HepG2 (cell line): ENCODE data around the gene GORASP2. TPM values are rescaled to one million over a fixed set of nuclear protein-coding genes. Genes with fewer than 3 reads are reported as not detected.

Experiments
- ATAC-seq: fragments of 200-7000 bp; cut with Tn5 transposase; 3 replicates; pipeline ENCODE4 v1.9.1; 2020; ENCODE audit warnings: mild to moderate bottlenecking, moderate library complexity
- BruUV-seq: library from RNA; stranded (reverse); fragments of 400-500 nt; replicated peaks from 2 replicates; lab custom pipeline; 2021; lab: Mats Ljungman, UMichigan
- CTCF ChIA-PET: fragments of 300-600 bp; formaldehyde crosslinking; extraction: SDS; loops from one replicate; lab custom pipeline; 2021; ENCODE audit warnings: low total read pairs, inconsistent platforms, low intra/inter-chr PET ratio; lab: Yijun Ruan, JAX
- POLR2A ChIA-PET: fragments of 350-600 bp; sonication (Branson Sonifier 250); formaldehyde crosslinking; loops from one replicate; lab custom pipeline; 2020; ENCODE audit warnings: antibody characterized with exemption, inconsistent platforms; lab: Yijun Ruan, JAX
- DNase-seq: peaks from one replicate; pipeline ENCODE4 v3.0.0-alpha.2; 2015; ENCODE audit warnings: low spot score
- FAIRE-seq: peaks from 3 replicates; lab custom pipeline; 2011; peaks lifted over from hg19 to GRCh38; lab: Jason Lieb, UNC
- H2AFZ ChIP-seq: one replicate; pipeline ENCODE4 v1.6.1; 2011; ENCODE audit warnings: low read length, inconsistent platforms
- H3K27ac ChIP-seq: fragments of 300-600 bp; 3 replicates; pipeline ENCODE4 v1.8.0; 2011; ENCODE audit warnings: mixed run types, mild to moderate bottlenecking, mixed read lengths, low read length, inconsistent platforms; ENCODE audit not compliant: insufficient read depth; ENCODE audit errors: extremely low read length
- H3K27me3 ChIP-seq, 2 experiments: fragments of 200-600 bp in 1 of 2; 2 replicates in 1 of 2; 3 replicates in 1 of 2; pipeline versions ENCODE4 v1.6.0 to v1.8.0; 2011; ENCODE audit warnings: low read length in 2 of 2, mild to moderate bottlenecking in 2 of 2, moderate library complexity in 2 of 2, inconsistent platforms in 1 of 2; ENCODE audit not compliant: insufficient read depth in 2 of 2, control insufficient read depth in 1 of 2
- H3K36me3 ChIP-seq, 2 experiments: fragments of 200-600 bp in 1 of 2; replicated peaks in 1 of 2; 2 replicates in 1 of 2; 3 replicates in 1 of 2; pipeline versions ENCODE4 v1.5.1 to v1.8.0; 2011; ENCODE audit warnings: low read length in 2 of 2, inconsistent platforms in 1 of 2; ENCODE audit not compliant: insufficient read depth in 2 of 2, control insufficient read depth in 1 of 2
- H3K4me1 ChIP-seq: 2 replicates; pipeline ENCODE4 v1.5.1; 2012; ENCODE audit warnings: low read length, inconsistent platforms; ENCODE audit not compliant: insufficient read depth
- H3K4me2 ChIP-seq: 2 replicates; pipeline ENCODE4 v1.6.0; 2011; ENCODE audit warnings: low read depth, low read length, inconsistent platforms
- H3K4me3 ChIP-seq, 3 experiments: fragments of 200-600 bp in 1 of 3; sonication (generic), shearing (Covaris generic) in 1 of 3; replicated peaks in 1 of 3; 2 replicates each; pipeline ENCODE4 v1.5.1; 2011 to 2016; ENCODE audit warnings: low read length in 3 of 3, inconsistent platforms in 2 of 3, low read depth in 2 of 3, mild to moderate bottlenecking in 2 of 3, control low read depth in 1 of 3, mixed read lengths in 1 of 3; ENCODE audit not compliant: insufficient read depth in 1 of 3
- H3K79me2 ChIP-seq: one replicate; pipeline ENCODE4 v1.6.1; 2011; ENCODE audit warnings: low read length, inconsistent platforms; ENCODE audit not compliant: insufficient read depth
- H3K9ac ChIP-seq: 2 replicates; pipeline ENCODE4 v1.6.0; 2011; ENCODE audit warnings: mild to moderate bottlenecking, low read depth, low read length, inconsistent platforms; ENCODE audit not compliant: insufficient read depth
- H3K9me3 ChIP-seq: 2 replicates; pipeline ENCODE4 v1.5.1; 2012; ENCODE audit warnings: mild to moderate bottlenecking, low read length
- H4K20me1 ChIP-seq: 2 replicates; pipeline ENCODE4 v1.6.0; 2011; ENCODE audit warnings: inconsistent platforms, mild to moderate bottlenecking, low read length, moderate library complexity; ENCODE audit not compliant: insufficient read depth
- HOXA9 ChIP-seq: sonication (generic); formaldehyde crosslinking; IDR thresholded peaks from 2 replicates; pipeline ENCODE4 v1.8.1; 2022; ENCODE audit warnings: missing genetic modification reagents, mild to moderate bottlenecking, moderate library complexity, borderline replicate concordance
- MYC ChIP-seq: sonication (generic); formaldehyde crosslinking; IDR thresholded peaks from 2 replicates; pipeline ENCODE4 v1.9.0; 2021; ENCODE audit warnings: missing genetic modification reagents, borderline replicate concordance
- RBFOX2 ChIP-seq: fragments of 200-400 bp; formaldehyde crosslinking; IDR thresholded peaks from 2 replicates; pipeline ENCODE4 v1.6.1; 2017; ENCODE audit warnings: low read depth, mild to moderate bottlenecking, low read length
- ZBTB7A ChIP-seq: sonication (generic); formaldehyde crosslinking; IDR thresholded peaks from 2 replicates; pipeline ENCODE4 v1.8.0; 2022; ENCODE audit warnings: mild to moderate bottlenecking, missing genetic modification reagents
- ZNF274 ChIP-seq: sonication (generic); formaldehyde crosslinking; IDR thresholded peaks from 2 replicates; pipeline ENCODE4 v1.5.1; 2020; ENCODE audit warnings: mild to moderate bottlenecking, missing genetic modification reagents
- ZNF546 ChIP-seq: sonication (generic); formaldehyde crosslinking; conservative IDR thresholded peaks from 2 replicates; pipeline ENCODE4 v1.8.1; 2023; ENCODE audit warnings: mild to moderate bottlenecking, missing genetic modification reagents
- WGBS: methylation state at CpG from one replicate; pipeline ENCODE4 v1.1.6; 2017; ENCODE audit warnings: low lambda C conversion rate; 5-methylcytosine and 5-hydroxymethylcytosine counted together
- in situ Hi-C: cut with HindIII; loops from 2 replicates; pipeline ENCODE4 v1.10.0; 2017; ENCODE audit warnings: low pct_unique_long_range_greater_than_20kb; ENCODE audit not compliant: extremely low pct_ligation_motif_present
- intact Hi-C: fragments of 100-400 bp; cut with micrococcal nuclease; formaldehyde crosslinking; loops from one replicate; pipeline ENCODE4 v1.10.0; 2022; ENCODE audit not compliant: unreplicated experiment
- polyA plus RNA-seq, 8 experiments: library from polyadenylated mRNA; depleted of rRNA in 3 of 8; stranded (reverse) in 7 of 8; unstranded in 1 of 8; fragments of >200 nt; fragmentation: Illumina TruSeq in 4 of 8; extraction: Trizol in 4 of 8; gene quantifications; 2 replicates each; pipeline versions ENCODE4 v1.2.1 to v1.2.3, GENCODE V29; 2011 to 2016; ENCODE audit warnings: low read depth in 4 of 8, missing spikeins in 1 of 8, mixed read lengths in 1 of 8; ENCODE audit not compliant: insufficient read depth in 1 of 8
- total RNA-seq, 5 experiments: library from RNA; depleted of rRNA; stranded (reverse); fragments of >200 nt; fragmentation: Illumina TruSeq; extraction: Trizol; gene quantifications; 2 replicates each; pipeline ENCODE4 v1.2.3, GENCODE V29; 2016; ENCODE audit warnings: low read depth in 1 of 5
- TF ChIP-seq, protein P1 (sequence below): sonication (generic); formaldehyde crosslinking; IDR thresholded peaks from 2 replicates; pipeline ENCODE4 v1.8.1; 2023; ENCODE audit warnings: mild to moderate bottlenecking, missing genetic modification reagents
- TF ChIP-seq, protein P2 (sequence below): sonication (generic); formaldehyde crosslinking; IDR thresholded peaks from 2 replicates; pipeline ENCODE4 v1.4.0; 2020; ENCODE audit warnings: missing genetic modification reagents

Gene GORASP2
- total and polyA plus RNA-seq, 2 of the 13 experiments (the other 11 are each of a cell fraction or from before 2014, with no cell fraction given): 103 to 239 TPM

DNA sequence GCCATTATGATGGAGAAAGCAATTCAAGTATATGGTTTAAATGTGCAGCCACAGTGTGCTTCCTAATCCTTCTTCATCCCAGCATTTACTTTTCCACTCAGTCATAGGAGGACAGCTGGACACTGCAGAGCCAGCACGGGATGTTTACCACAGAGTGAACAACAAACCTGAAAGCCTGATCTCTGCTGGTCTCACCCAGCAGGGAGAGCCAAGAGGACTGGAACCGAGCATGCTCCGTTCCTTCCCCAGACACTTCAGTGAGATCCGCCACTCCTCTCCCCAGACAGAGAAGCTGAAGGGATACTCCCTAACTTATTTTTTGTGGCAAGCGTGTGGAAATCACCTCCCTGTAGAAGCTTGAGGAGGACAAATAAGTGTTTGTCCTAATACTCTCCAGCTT, 23.2 kb upstream of the GORASP2 start (continued):
- TF ChIP-seq, protein P1, sequence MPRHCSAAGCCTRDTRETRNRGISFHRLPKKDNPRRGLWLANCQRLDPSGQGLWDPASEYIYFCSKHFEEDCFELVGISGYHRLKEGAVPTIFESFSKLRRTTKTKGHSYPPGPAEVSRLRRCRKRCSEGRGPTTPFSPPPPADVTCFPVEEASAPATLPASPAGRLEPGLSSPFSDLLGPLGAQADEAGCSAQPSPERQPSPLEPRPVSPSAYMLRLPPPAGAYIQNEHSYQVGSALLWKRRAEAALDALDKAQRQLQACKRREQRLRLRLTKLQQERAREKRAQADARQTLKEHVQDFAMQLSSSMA (CRISPR knock-in tag): no peak
- no peak for TF ChIP-seq HOXA9 (CRISPR knock-in tag)
- no peak for TF ChIP-seq ZBTB7A (CRISPR knock-in tag)
- no peak for TF ChIP-seq MYC (CRISPR knock-in tag)
- TF ChIP-seq, all 625 proteins: peak for 0

DNA sequence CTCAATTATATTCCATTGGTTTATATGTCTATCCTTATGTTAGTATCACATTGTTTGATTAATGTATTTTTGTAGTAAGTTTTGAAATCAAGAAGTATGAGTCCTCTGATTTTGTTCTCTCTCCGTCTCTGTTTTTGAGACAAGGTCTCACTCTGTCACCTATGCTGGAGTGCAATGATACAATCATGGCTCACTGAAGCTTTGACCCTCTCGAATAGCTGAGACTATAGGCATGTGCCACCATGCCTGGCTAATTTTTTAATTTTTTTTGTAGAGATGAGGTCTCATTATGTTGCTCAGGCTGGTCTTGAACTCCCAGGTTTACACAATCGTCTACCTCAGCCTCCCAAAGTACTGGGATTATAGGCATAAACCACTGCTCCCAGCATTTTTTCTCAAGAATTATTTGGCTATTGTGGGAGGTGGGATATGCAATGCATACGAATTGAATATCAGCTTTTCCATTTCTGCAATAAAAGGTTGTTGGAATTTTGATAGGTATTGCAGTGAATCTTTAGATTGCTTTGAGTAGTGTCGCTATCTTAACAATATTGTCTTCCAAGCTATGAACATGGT, 17.7 kb upstream of the GORASP2 start:
- intact Hi-C loops (no loop called here), in situ Hi-C loops (no loop called here)
- Histone ChIP-seq H3K4me1 (no peaks in the 10 kb centered on the region), H3K27ac (no peak overlapping the region), H3K36me3 (no peaks in the 10 kb centered on the region), H4K20me1 (no peaks in the 10 kb centered on the region), H3K9ac (no peak overlapping the region), H2AFZ (no peak overlapping the region), H3K4me2 (no peak overlapping the region), H3K9me3 (peaks cover 35% of the 10 kb centered on the region), H3K27me3 (no peaks in the 10 kb centered on the region), H3K4me3 (no peak overlapping the region), H3K79me2 (no peaks in the 10 kb centered on the region)
- CTCF ChIA-PET: no interaction called here
- ATAC-seq: no peak
- BruUV-seq: no TSS peak
- FAIRE-seq: no peak
- 21% methylated on average over 5 of the region's 5 CpGs for WGBS
- TF ChIP-seq, protein P2, sequence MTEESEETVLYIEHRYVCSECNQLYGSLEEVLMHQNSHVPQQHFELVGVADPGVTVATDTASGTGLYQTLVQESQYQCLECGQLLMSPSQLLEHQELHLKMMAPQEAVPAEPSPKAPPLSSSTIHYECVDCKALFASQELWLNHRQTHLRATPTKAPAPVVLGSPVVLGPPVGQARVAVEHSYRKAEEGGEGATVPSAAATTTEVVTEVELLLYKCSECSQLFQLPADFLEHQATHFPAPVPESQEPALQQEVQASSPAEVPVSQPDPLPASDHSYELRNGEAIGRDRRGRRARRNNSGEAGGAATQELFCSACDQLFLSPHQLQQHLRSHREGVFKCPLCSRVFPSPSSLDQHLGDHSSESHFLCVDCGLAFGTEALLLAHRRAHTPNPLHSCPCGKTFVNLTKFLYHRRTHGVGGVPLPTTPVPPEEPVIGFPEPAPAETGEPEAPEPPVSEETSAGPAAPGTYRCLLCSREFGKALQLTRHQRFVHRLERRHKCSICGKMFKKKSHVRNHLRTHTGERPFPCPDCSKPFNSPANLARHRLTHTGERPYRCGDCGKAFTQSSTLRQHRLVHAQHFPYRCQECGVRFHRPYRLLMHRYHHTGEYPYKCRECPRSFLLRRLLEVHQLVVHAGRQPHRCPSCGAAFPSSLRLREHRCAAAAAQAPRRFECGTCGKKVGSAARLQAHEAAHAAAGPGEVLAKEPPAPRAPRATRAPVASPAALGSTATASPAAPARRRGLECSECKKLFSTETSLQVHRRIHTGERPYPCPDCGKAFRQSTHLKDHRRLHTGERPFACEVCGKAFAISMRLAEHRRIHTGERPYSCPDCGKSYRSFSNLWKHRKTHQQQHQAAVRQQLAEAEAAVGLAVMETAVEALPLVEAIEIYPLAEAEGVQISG (CRISPR knock-in tag): no peak
- TF ChIP-seq RBFOX2: no peak
- peak; percentile 70; the same call in 1 of the 2 replicates for TF ChIP-seq ZNF274 (CRISPR knock-in tag)
- TF ChIP-seq ZNF546: no peak
- no peak for DNase-seq
- POLR2A ChIA-PET: no interaction called here
